CD14-positive monocyte (primary cell): Measurements from ENCODE around the gene TUBB1. TPM values are rescaled to one million over a fixed set of nuclear protein-coding genes. Genes with fewer than 3 reads are reported as not detected.

Experiments
- DNase-seq, 3 donors: peaks; one replicate each; pipeline ENCODE4 v3.0.0-alpha.2; 2011 to 2022
- H2AFZ ChIP-seq: 2 replicates; pipeline ENCODE4 v1.6.0; 2012; ENCODE audit warnings: mild to moderate bottlenecking, low read depth, low read length, inconsistent platforms; ENCODE audit not compliant: insufficient read depth, poor library complexity, severe bottlenecking
- H3K27ac ChIP-seq, 2 donors: 1 replicate in 1 of 2; 2 replicates in 1 of 2; pipeline ENCODE4 v1.5.1; 2012 to 2013; ENCODE audit warnings: low read length in 2 of 2, control low read depth in 1 of 2, inconsistent platforms in 1 of 2, low read depth in 1 of 2, mild to moderate bottlenecking in 1 of 2
- H3K27me3 ChIP-seq, 2 donors: one replicate each; pipeline versions ENCODE4 v1.6.0 to v1.6.1; 2011 to 2013; ENCODE audit warnings: low read length in 2 of 2; ENCODE audit not compliant: control insufficient read depth in 2 of 2, insufficient read depth in 2 of 2
- H3K36me3 ChIP-seq, 2 donors: replicated peaks in 1 of 2; 1 replicate in 1 of 2; 2 replicates in 1 of 2; pipeline versions ENCODE4 v1.5.1 to v1.6.1; 2012 to 2013; ENCODE audit warnings: low read length in 2 of 2, control low read depth in 1 of 2, inconsistent platforms in 1 of 2, mild to moderate bottlenecking in 1 of 2; ENCODE audit not compliant: insufficient read depth in 2 of 2, control insufficient read depth in 1 of 2
- H3K4me1 ChIP-seq, 2 donors: 1 replicate in 1 of 2; 2 replicates in 1 of 2; pipeline versions ENCODE4 v1.5.1 to v1.6.1; 2012 to 2013; ENCODE audit warnings: low read length in 2 of 2, control low read depth in 1 of 2, inconsistent platforms in 1 of 2, mild to moderate bottlenecking in 1 of 2, moderate library complexity in 1 of 2; ENCODE audit not compliant: insufficient read depth in 2 of 2, control insufficient read depth in 1 of 2
- H3K4me2 ChIP-seq: replicated peaks from 2 replicates; pipeline ENCODE3; 2012; ENCODE audit warnings: low read length, moderate library complexity, mild to moderate bottlenecking; ENCODE audit not compliant: poor library complexity, severe bottlenecking; ENCODE audit errors: extremely low read depth
- H3K4me3 ChIP-seq, 3 experiments: fragments of 200-600 bp in 1 of 3; sonication (generic) in 1 of 3; replicated peaks in 1 of 3; 1 replicate in 2 of 3; 2 replicates in 1 of 3; pipeline ENCODE4 v1.5.1; 2011 to 2013; ENCODE audit warnings: low read length in 3 of 3, mild to moderate bottlenecking in 3 of 3, control low read depth in 2 of 3, low read depth in 2 of 3, inconsistent platforms in 1 of 3, moderate library complexity in 1 of 3
- H3K79me2 ChIP-seq: 2 replicates; pipeline ENCODE4 v1.6.0; 2012; ENCODE audit warnings: mild to moderate bottlenecking, control low read depth, inconsistent platforms, low read length, moderate library complexity; ENCODE audit not compliant: insufficient read depth
- H3K9ac ChIP-seq: 2 replicates; pipeline ENCODE4 v1.6.0; 2017; ENCODE audit warnings: low read length, mild to moderate bottlenecking; ENCODE audit not compliant: insufficient read depth, poor library complexity, severe bottlenecking
- H3K9me3 ChIP-seq, 2 donors: replicated peaks in 1 of 2; 1 replicate in 1 of 2; 2 replicates in 1 of 2; pipeline versions ENCODE4 v1.5.1 to v1.6.1; 2012 to 2013; ENCODE audit warnings: low read length in 2 of 2, control low read depth in 1 of 2; ENCODE audit not compliant: control insufficient read depth in 1 of 2, insufficient read depth in 1 of 2
- H4K20me1 ChIP-seq: 2 replicates; pipeline ENCODE4 v1.6.0; 2012; ENCODE audit warnings: mild to moderate bottlenecking, low read length, control low read depth, moderate library complexity; ENCODE audit not compliant: insufficient read depth
- H3K27ac Mint-ChIP-seq, 7 donors: one replicate each; pipeline ENCODE4 v1.8.0; 2020; ENCODE audit warnings: mild to moderate bottlenecking in 7 of 7, mixed read lengths in 7 of 7, moderate library complexity in 6 of 7, inconsistent platforms in 2 of 7
- H3K27me3 Mint-ChIP-seq, 3 donors: one replicate each; pipeline ENCODE4 v1.8.0; 2021 to 2022; ENCODE audit warnings: low read depth in 3 of 3, mild to moderate bottlenecking in 3 of 3, mixed read lengths in 3 of 3, moderate library complexity in 3 of 3, inconsistent platforms in 1 of 3
- H3K36me3 Mint-ChIP-seq, 2 donors: one replicate each; pipeline ENCODE4 v1.8.0; 2020; ENCODE audit warnings: mixed read lengths in 2 of 2, inconsistent platforms in 1 of 2, mild to moderate bottlenecking in 1 of 2
- H3K4me1 Mint-ChIP-seq: one replicate; pipeline ENCODE4 v1.8.0; 2020; ENCODE audit warnings: mild to moderate bottlenecking, mixed read lengths
- H3K4me3 Mint-ChIP-seq, 2 donors: one replicate each; pipeline ENCODE4 v1.8.0; 2020; ENCODE audit warnings: mild to moderate bottlenecking in 2 of 2, mixed read lengths in 2 of 2, moderate library complexity in 1 of 2
- H3K9me3 Mint-ChIP-seq, 7 donors: one replicate each; pipeline ENCODE4 v1.8.0; 2020 to 2022; ENCODE audit warnings: mixed read lengths in 7 of 7, mild to moderate bottlenecking in 6 of 7, moderate library complexity in 6 of 7, inconsistent platforms in 2 of 7
- CTCF ChIP-seq: fragments of 200-600 bp; IDR thresholded peaks from one replicate; pipeline ENCODE4 v1.8.0; 2022; ENCODE audit warnings: antibody characterized with exemption, mild to moderate bottlenecking
- WGBS: methylation state at CpG from one replicate; pipeline ENCODE4 v1.1.5; 2013; ENCODE audit warnings: missing lambda C conversion rate; ENCODE audit not compliant: insufficient coverage; 5-methylcytosine and 5-hydroxymethylcytosine counted together
- intact Hi-C, 2 donors: fragments of 100-400 bp; cut with micrococcal nuclease; formaldehyde crosslinking; loops; one replicate each; pipeline versions ENCODE4 v1.15.0 to v1.15.1; 2023
- polyA plus RNA-seq, 3 donors: library from polyadenylated mRNA; depleted of rRNA in 1 of 3; unstranded in 2 of 3; stranded (reverse) in 1 of 3; fragments of 300-500 nt in 2 of 3; fragments of >200 nt in 1 of 3; fragmentation: Illumina TruSeq in 2 of 3; gene quantifications; 1 replicate in 2 of 3; 2 replicates in 1 of 3; pipeline ENCODE4 v1.2.3, GENCODE V29; 2012 to 2021

Gene TUBB1
- polyA plus RNA-seq, 3 donors: 0.09 to 3.1 (median 2.4) TPM

GRCh38 chr20:59028812-59029211 lies 9.6 kb downstream of the TUBB1 start:
- Mint-ChIP-seq H3K4me1 (peaks cover 51% of the 10 kb centered on the region), H3K4me3 (no peak overlapping the region)
- no peak overlapping the region for H3K4me3 ChIP-seq

GRCh38 chr20:59030911-59031563 lies 11.8 kb downstream of the TUBB1 start:
- Histone ChIP-seq H3K27ac (peak overlapping the region in 1 of 2 donors; percentile 88), H3K36me3 (peaks cover 48 to 69% of the 10 kb centered on the region in 2 donors), H3K4me1 (peaks cover 23 to 41% of the 10 kb centered on the region in 2 donors), H4K20me1 (peaks cover 55% of the 10 kb centered on the region), H3K4me2 (peak overlapping the region; percentile 78), H3K4me3 (peak overlapping the region; percentile 52 to 83 (median 79)), H2AFZ (no peak overlapping the region), H3K9ac (peak overlapping the region; percentile 83), H3K9me3 (no peaks in the 10 kb centered on the region), H3K27me3 (no peaks in the 10 kb centered on the region), H3K79me2 (peaks cover 61% of the 10 kb centered on the region)
- Mint-ChIP-seq H3K4me3 (peak overlapping the region; percentile 94 to 97), H3K9me3 (no peaks in the 10 kb centered on the region), H3K4me1 (peaks cover 50% of the 10 kb centered on the region), H3K27ac (peak overlapping the region in 6 of 7 donors; percentile 93 to 99 (median 96)), H3K36me3 (peaks cover 64 to 66% of the 10 kb centered on the region in 2 donors), H3K27me3 (peaks cover 0 to 2% (median 0%) of the 10 kb centered on the region in 3 donors)
- intact Hi-C loops: loop anchor here (5.0 to 10.0 kb wide), 3 partner anchors 46 to 139 kb away; partner anchors contain the start of gene NELFCD (in 1 of the 2)
- no peak for TF ChIP-seq CTCF
- WGBS: 83% methylated on average over 4 of the region's 7 CpGs
- DNase-seq: no peak

More at GRCh38 chr20:59028812-59029211, 9.6 kb downstream of the TUBB1 start:
- H3K36me3 Mint-ChIP-seq: peaks cover 69% of the 10 kb centered on the region in 2 donors
- 60% methylated on average over 1 of the region's 2 CpGs for WGBS
- no peaks in the 10 kb centered on the region for H3K9me3 Mint-ChIP-seq
- Histone ChIP-seq H3K36me3 (peaks cover 57 to 70% of the 10 kb centered on the region in 2 donors), H3K9me3 (no peaks in the 10 kb centered on the region), H2AFZ (no peak overlapping the region), H3K27ac (peak overlapping the region in 1 of 2 donors; percentile 27), H3K4me2 (no peak overlapping the region), H4K20me1 (peaks cover 78% of the 10 kb centered on the region), H3K27me3 (no peaks in the 10 kb centered on the region), H3K4me1 (peaks cover 23 to 41% of the 10 kb centered on the region in 2 donors), H3K79me2 (peaks cover 82% of the 10 kb centered on the region), H3K9ac (no peak overlapping the region)
- no peak for DNase-seq
- TF ChIP-seq CTCF: no peak
- peak overlapping the region in 2 of 7 donors; percentile 38 to 64 for H3K27ac Mint-ChIP-seq
- intact Hi-C loops: loop anchor here in 1 of 2 donors (5.0 kb wide), 1 partner anchor 37 kb away; no protein-coding TSS in a partner anchor
- peaks cover 0 to 2% (median 0%) of the 10 kb centered on the region in 3 donors for H3K27me3 Mint-ChIP-seq
